ENCODE data around the gene PLA2G12B.
"Not testable (repeated sequence)": the region's sequence is repeated elsewhere in the genome, so short reads cannot be mapped to it uniquely, and the experiment has no call there.

The PLA2G12B gene

GRCh38 chr10:72997099-72997498, 42.5 kb upstream of the PLA2G12B start:
- no peaks in the 10 kb centered on the region for H3K9me2 ChIP-seq (replicated peaks; ENCODE audit: insufficient read depth, low read length)
- no peaks in the 10 kb centered on the region for H4K20me1 ChIP-seq (ENCODE audit: low read depth, low read length)
- H3K9ac ChIP-seq (ENCODE audit: low read length), result no peak overlapping the region
- H3K27me3 ChIP-seq (ENCODE audit: low read length), result no peaks in the 10 kb centered on the region
- H2AFZ ChIP-seq (ENCODE audit: low read depth, low read length, severe bottlenecking), result no peak overlapping the region
- H3K9me3 ChIP-seq (ENCODE audit: insufficient read depth, low read length), result no peaks in the 10 kb centered on the region
- H3F3A ChIP-seq (ENCODE audit: insufficient read depth), result no peaks in the 10 kb centered on the region
- no peaks in the 10 kb centered on the region for H3K79me2 ChIP-seq (ENCODE audit: insufficient read depth, low read length)
- H3K36me3 ChIP-seq (ENCODE audit: low read length), result peaks cover 2% of the 10 kb centered on the region; the same call in 1 of the 2 replicates
- H3K27ac ChIP-seq (ENCODE audit: low read depth, low read length), result no peak overlapping the region
- H3K4me2 ChIP-seq (ENCODE audit: low read depth, low read length, poor library complexity, severe bottlenecking), result no peak overlapping the region
- no peak for TF ChIP-seq EZH2phosphoT487 (conservative IDR thresholded peaks at IDR 0.05; ENCODE audit: low read length)
- TF ChIP-seq, protein P1, sequence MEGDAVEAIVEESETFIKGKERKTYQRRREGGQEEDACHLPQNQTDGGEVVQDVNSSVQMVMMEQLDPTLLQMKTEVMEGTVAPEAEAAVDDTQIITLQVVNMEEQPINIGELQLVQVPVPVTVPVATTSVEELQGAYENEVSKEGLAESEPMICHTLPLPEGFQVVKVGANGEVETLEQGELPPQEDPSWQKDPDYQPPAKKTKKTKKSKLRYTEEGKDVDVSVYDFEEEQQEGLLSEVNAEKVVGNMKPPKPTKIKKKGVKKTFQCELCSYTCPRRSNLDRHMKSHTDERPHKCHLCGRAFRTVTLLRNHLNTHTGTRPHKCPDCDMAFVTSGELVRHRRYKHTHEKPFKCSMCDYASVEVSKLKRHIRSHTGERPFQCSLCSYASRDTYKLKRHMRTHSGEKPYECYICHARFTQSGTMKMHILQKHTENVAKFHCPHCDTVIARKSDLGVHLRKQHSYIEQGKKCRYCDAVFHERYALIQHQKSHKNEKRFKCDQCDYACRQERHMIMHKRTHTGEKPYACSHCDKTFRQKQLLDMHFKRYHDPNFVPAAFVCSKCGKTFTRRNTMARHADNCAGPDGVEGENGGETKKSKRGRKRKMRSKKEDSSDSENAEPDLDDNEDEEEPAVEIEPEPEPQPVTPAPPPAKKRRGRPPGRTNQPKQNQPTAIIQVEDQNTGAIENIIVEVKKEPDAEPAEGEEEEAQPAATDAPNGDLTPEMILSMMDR (IDR thresholded peaks at IDR 0.05; ENCODE audit: insufficient read depth, low read length, poor library complexity, severe bottlenecking), result no peak
- no peak overlapping the region for H3K4me3 ChIP-seq (ENCODE audit: insufficient read depth, low read length, poor library complexity, severe bottlenecking)

- not testable (repeated sequence) for H3K9me2 ChIP-seq (replicated peaks; ENCODE audit: insufficient read depth, low read length); H4K20me1 ChIP-seq (ENCODE audit: low read depth, low read length); H3K79me2 ChIP-seq (ENCODE audit: insufficient read depth, low read length); H3F3A ChIP-seq (ENCODE audit: insufficient read depth); H3K4me3 ChIP-seq (ENCODE audit: insufficient read depth, low read length, poor library complexity, severe bottlenecking); H2AFZ ChIP-seq (ENCODE audit: low read depth, low read length, severe bottlenecking); H3K36me3 ChIP-seq (ENCODE audit: low read length); H3K27me3 ChIP-seq (ENCODE audit: low read length); H3K4me2 ChIP-seq (ENCODE audit: low read depth, low read length, poor library complexity, severe bottlenecking); H3K9me3 ChIP-seq (ENCODE audit: insufficient read depth, low read length); H3K27ac ChIP-seq (ENCODE audit: low read depth, low read length); H3K9ac ChIP-seq (ENCODE audit: low read length)
Observed at GRCh38 chr10:72995459-72995858, 40.9 kb upstream of the PLA2G12B start.

DNA sequence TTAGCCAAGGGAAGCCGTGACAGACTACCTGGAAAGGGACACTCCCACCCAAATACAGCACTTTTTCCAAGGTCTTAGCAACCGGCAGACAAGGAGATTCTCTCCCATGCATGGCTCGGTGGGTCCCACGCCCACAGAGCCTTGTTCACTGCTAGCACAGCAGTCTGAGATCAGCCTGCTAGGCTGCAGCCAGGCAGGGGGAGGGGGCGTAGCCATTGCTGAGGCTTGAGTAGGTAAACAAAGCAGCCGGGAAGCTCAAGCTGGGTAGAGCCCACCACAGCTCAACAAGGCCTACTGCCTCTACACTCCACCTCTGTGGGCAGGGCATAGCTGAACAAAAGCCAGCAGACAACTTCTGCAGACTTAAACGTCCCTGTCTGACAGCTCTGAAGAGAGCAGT, 35.2 kb upstream of the PLA2G12B start:
- not testable (repeated sequence) for H3K9me2 ChIP-seq (replicated peaks; ENCODE audit: insufficient read depth, low read length); H3K4me2 ChIP-seq (ENCODE audit: low read depth, low read length, poor library complexity, severe bottlenecking); H3K79me2 ChIP-seq (ENCODE audit: insufficient read depth, low read length); H3K27me3 ChIP-seq (ENCODE audit: low read length); H2AFZ ChIP-seq (ENCODE audit: low read depth, low read length, severe bottlenecking); H3K36me3 ChIP-seq (ENCODE audit: low read length); H3K27ac ChIP-seq (ENCODE audit: low read depth, low read length); H3K4me3 ChIP-seq (ENCODE audit: insufficient read depth, low read length, poor library complexity, severe bottlenecking); H4K20me1 ChIP-seq (ENCODE audit: low read depth, low read length); H3K9me3 ChIP-seq (ENCODE audit: insufficient read depth, low read length); H3F3A ChIP-seq (ENCODE audit: insufficient read depth); H3K9ac ChIP-seq (ENCODE audit: low read length)

GRCh38 chr10:72984618-72985017, 30.0 kb upstream of the PLA2G12B start:
- not testable (repeated sequence) for H3K4me3 ChIP-seq (ENCODE audit: insufficient read depth, low read length, poor library complexity, severe bottlenecking); H3K36me3 ChIP-seq (ENCODE audit: low read length); H3F3A ChIP-seq (ENCODE audit: insufficient read depth); H3K9ac ChIP-seq (ENCODE audit: low read length); H3K27me3 ChIP-seq (ENCODE audit: low read length); H3K9me2 ChIP-seq (replicated peaks; ENCODE audit: insufficient read depth, low read length); H3K27ac ChIP-seq (ENCODE audit: low read depth, low read length); H4K20me1 ChIP-seq (ENCODE audit: low read depth, low read length); H3K4me2 ChIP-seq (ENCODE audit: low read depth, low read length, poor library complexity, severe bottlenecking); H2AFZ ChIP-seq (ENCODE audit: low read depth, low read length, severe bottlenecking); H3K79me2 ChIP-seq (ENCODE audit: insufficient read depth, low read length)
- peaks cover 12% of the 10 kb centered on the region; the same call in 1 of the 2 replicates for H3K9me3 ChIP-seq (ENCODE audit: insufficient read depth, low read length)

DNA sequence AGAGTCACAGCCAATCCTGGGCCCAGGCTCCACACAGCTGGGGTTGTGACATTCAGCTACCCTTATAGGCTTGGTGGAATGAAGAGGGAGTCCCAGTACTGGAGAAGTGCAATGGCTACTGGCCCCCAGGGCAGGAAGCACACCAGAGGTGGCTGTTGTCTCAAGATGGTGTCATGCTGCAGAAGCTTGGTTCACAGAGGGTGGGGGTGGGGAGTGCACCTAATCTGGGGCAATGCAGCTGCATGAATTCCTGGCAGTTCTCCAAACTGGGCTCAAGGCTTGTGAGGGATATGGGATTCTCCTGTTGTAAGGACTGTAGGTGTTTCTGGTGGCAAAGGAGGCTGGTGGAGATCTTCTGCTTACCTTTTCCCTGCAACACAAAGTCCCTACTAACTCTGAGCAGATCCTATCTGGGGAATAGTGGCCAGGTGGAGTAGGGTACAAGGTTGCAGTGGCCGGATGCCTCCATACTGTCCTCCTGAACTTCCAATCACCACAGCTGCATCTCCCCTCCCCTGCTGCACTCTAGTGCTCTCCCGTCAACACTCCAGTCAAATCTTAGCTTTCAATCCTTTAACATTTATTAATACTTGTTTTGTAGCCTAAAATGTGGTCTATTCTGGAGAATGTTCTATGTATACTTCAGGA, 27.4 kb upstream of the PLA2G12B start:
- H3K4me2 ChIP-seq (ENCODE audit: low read depth, low read length, poor library complexity, severe bottlenecking), result no peak overlapping the region
- H3K9ac ChIP-seq (ENCODE audit: low read length), result no peak overlapping the region
- no peaks in the 10 kb centered on the region for H3K36me3 ChIP-seq (ENCODE audit: low read length)
- no peak overlapping the region for H2AFZ ChIP-seq (ENCODE audit: low read depth, low read length, severe bottlenecking)
- H4K20me1 ChIP-seq (ENCODE audit: low read depth, low read length), result no peaks in the 10 kb centered on the region
- peaks cover 29% of the 10 kb centered on the region; the same call in 1 of the 2 replicates for H3K9me3 ChIP-seq (ENCODE audit: insufficient read depth, low read length)
- H3K27me3 ChIP-seq (ENCODE audit: low read length), result no peaks in the 10 kb centered on the region
- no peaks in the 10 kb centered on the region for H3K9me2 ChIP-seq (replicated peaks; ENCODE audit: insufficient read depth, low read length)
- H3K79me2 ChIP-seq (ENCODE audit: insufficient read depth, low read length), result no peaks in the 10 kb centered on the region
- no peak for TF ChIP-seq EZH2phosphoT487 (conservative IDR thresholded peaks at IDR 0.05; ENCODE audit: low read length)
- TF ChIP-seq, protein P1 (IDR thresholded peaks at IDR 0.05; ENCODE audit: insufficient read depth, low read length, poor library complexity, severe bottlenecking), result no peak
- no peak overlapping the region for H3K27ac ChIP-seq (ENCODE audit: low read depth, low read length)
- H3F3A ChIP-seq (ENCODE audit: insufficient read depth), result no peaks in the 10 kb centered on the region; the same call in 1 of the 2 replicates
- no peak overlapping the region for H3K4me3 ChIP-seq (ENCODE audit: insufficient read depth, low read length, poor library complexity, severe bottlenecking)

All from SU-DHL-6 (cell line).